Measurements from ENCODE around the gene PAPPA2. TPM values are rescaled to one million over a fixed set of nuclear protein-coding genes. Genes with fewer than 3 reads are reported as not detected.

Gene PAPPA2
- total and polyA plus RNA-seq, 2 of the 4 experiments (the other 2 are of a cell fraction), result 0.10 to 0.18 TPM

- H3K4me2 ChIP-seq (ENCODE audit: low read depth, low read length), result no peak overlapping the region
- H4K91ac ChIP-seq (ENCODE audit: insufficient read depth, low read depth, low read length), result no peak overlapping the region
- no peak overlapping the region for H3K14ac ChIP-seq (replicated peaks; ENCODE audit: low read depth, low read length)
- H2AK5ac ChIP-seq (ENCODE audit: low read depth, low read length), result no peak overlapping the region
- no peak overlapping the region for H3K56ac ChIP-seq (ENCODE audit: extremely low read depth, insufficient read depth, low read length)
- no peak overlapping the region for H3K4me3 ChIP-seq (ENCODE audit: insufficient read depth, low read depth, low read length)
- no peak overlapping the region for H2AFZ ChIP-seq (replicated peaks; ENCODE audit: low read length, poor library complexity)
- ChIA-PET CTCF (interaction anchor here (0.6 kb wide), 1 partner anchor 93 kb away, joined by 4 read pairs; no protein-coding TSS in a partner anchor), POLR2A (ENCODE audit: unreplicated experiment) (no interaction called here)
- H4K20me1 ChIP-seq (ENCODE audit: insufficient read depth, low read length), result no peaks in the 10 kb centered on the region
- no peak for ATAC-seq (ENCODE audit: low read depth)
- H3K4ac ChIP-seq (ENCODE audit: low read depth, low read length), result no peak overlapping the region
- no peaks in the 10 kb centered on the region for H3K9me1 ChIP-seq (ENCODE audit: insufficient read depth, low read length)
- no peak overlapping the region for H2BK5ac ChIP-seq (ENCODE audit: low read depth, low read length, poor library complexity, severe bottlenecking)
- no peak overlapping the region for H3K27ac ChIP-seq (ENCODE audit: insufficient read depth, low read length)
- no peak overlapping the region for H2AK9ac ChIP-seq (replicated peaks; ENCODE audit: low read depth, low read length, poor library complexity)
- H3K4me1 ChIP-seq (ENCODE audit: control insufficient read depth, insufficient read depth, low read length), result no peaks in the 10 kb centered on the region
- 15% methylated on average over 5 of the region's 10 CpGs; no CpG with 5 or more reads in 1 of the 2 experiments for WGBS, 2 experiments (ENCODE audit: extremely low coverage in 2 of 2, insufficient read length in 1 of 2)
- BruUV-seq (replicated peaks), result no TSS peak
- no peaks in the 10 kb centered on the region for H3K9me3 ChIP-seq (ENCODE audit: control insufficient read depth, insufficient read depth, low read length)
- no peak overlapping the region for H3K18ac ChIP-seq (ENCODE audit: low read depth, low read length)
- DNase-seq, result no peak
- H4K8ac ChIP-seq (ENCODE audit: low read depth in 2 of 2, low read length in 2 of 2), result no peak overlapping the region
- no peaks in the 10 kb centered on the region for H3K27me3 ChIP-seq (ENCODE audit: control insufficient read depth, insufficient read depth, low read length)
- no peak overlapping the region for H3K9ac ChIP-seq (ENCODE audit: low read depth, low read length)
- H3K23ac ChIP-seq (ENCODE audit: low read depth, low read length), result no peak overlapping the region
- no peak overlapping the region for H4K5ac ChIP-seq (ENCODE audit: low read depth, low read length)
- TF ChIP-seq USF2 (IDR thresholded peaks at IDR 0.05; ENCODE audit: low read depth, low read length), result no peak
- no peak for TF ChIP-seq FOS (IDR thresholded peaks at IDR 0.05; ENCODE audit: low read depth, low read length)
- TF ChIP-seq CEBPB (IDR thresholded peaks at IDR 0.05; ENCODE audit: low read depth, low read length), result no peak
- no peak for TF ChIP-seq MXI1 (IDR thresholded peaks at IDR 0.05; ENCODE audit: borderline replicate concordance, low read depth, low read length)
- no peak for TF ChIP-seq RAD21 (IDR thresholded peaks at IDR 0.05; ENCODE audit: low read length)
- no peak for TF ChIP-seq CHD1 (IDR thresholded peaks at IDR 0.05; ENCODE audit: low read depth, low read length)
- no peak for TF ChIP-seq RFX5 (IDR thresholded peaks at IDR 0.05; ENCODE audit: low read depth, low read length)
- TF ChIP-seq NFE2L2 (IDR thresholded peaks at IDR 0.05; ENCODE audit: low read depth, low read length), result no peak
- no peak for TF ChIP-seq RCOR1 (IDR thresholded peaks at IDR 0.05; ENCODE audit: insufficient replicate concordance, low read length)
- no peak for TF ChIP-seq BHLHE40 (IDR thresholded peaks at IDR 0.05; ENCODE audit: low read depth, low read length)
- dilution Hi-C loops (cut with HindIII; ENCODE audit: low sequenced_read_pairs, unreplicated experiment) (no loop called here), intact Hi-C loops (cut with micrococcal nuclease) (no loop called here), in situ Hi-C loops (cut with MboI; ENCODE audit: low sequenced_read_pairs) (no loop called here)
- no peak overlapping the region for H2BK120ac ChIP-seq (ENCODE audit: low read depth, low read length)
- no peak overlapping the region for H2BK15ac ChIP-seq (ENCODE audit: low read depth, low read length)
- H3K79me1 ChIP-seq (ENCODE audit: low read depth in 1 of 2, low read length in 2 of 2), result no peaks in the 10 kb centered on the region
- H2BK20ac ChIP-seq (ENCODE audit: low read depth, low read length), result no peak overlapping the region
- H3K36me3 ChIP-seq (ENCODE audit: control insufficient read depth, insufficient read depth, low read length), result no peaks in the 10 kb centered on the region
Measured at GRCh38 chr1:176552217-176552991, 89.4 kb downstream of the PAPPA2 start.
